GM19099 (cell line): ENCODE data around the gene HNMT.

Experiments
- POLR2A ChIP-seq: IDR thresholded peaks from 3 replicates; pipeline ENCODE4 v1.6.1; 2011; ENCODE audit warnings: low read depth; ENCODE audit not compliant: insufficient read length; ENCODE audit errors: extremely low read depth

The HNMT gene

DNA sequence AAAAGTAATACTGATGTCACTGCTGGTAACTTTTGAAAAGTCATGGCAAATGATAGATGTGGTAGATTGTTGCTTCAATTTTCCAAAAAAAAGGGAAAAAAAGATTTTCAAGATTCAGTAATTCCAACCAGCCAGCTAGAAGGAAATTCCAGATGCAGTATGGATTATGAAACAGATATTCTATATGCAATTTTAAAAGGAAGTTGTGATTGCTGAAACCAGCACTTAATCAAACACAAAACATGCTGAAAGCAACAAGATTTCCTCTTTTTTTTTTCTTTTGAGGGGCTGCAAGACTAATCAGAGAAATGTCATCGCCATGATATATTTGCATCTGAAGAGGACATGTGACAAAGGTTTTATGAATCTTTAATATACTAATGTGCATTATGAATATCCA, 5.1 kb upstream of the HNMT start:
- TF ChIP-seq POLR2A = no peak

DNA sequence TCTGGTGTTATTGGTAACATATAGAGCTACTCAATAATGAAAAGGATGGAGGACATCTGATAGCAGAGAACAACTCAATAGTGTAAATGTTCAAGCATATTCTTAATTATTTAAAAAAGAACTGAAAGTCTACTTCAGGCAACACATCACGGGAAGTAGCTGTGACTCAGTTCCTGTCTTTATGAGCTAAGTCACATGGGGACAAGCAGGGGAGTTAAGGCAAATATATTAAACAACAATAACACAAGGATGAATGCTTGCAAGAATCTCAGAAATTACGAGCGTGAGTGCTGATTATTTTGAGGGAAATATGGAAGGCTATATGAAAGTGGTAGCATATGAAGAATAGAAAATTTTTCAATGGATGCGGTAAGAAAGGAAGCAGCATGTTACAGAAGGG, 4.0 kb upstream of the HNMT start:
- no peak for TF ChIP-seq POLR2A

DNA sequence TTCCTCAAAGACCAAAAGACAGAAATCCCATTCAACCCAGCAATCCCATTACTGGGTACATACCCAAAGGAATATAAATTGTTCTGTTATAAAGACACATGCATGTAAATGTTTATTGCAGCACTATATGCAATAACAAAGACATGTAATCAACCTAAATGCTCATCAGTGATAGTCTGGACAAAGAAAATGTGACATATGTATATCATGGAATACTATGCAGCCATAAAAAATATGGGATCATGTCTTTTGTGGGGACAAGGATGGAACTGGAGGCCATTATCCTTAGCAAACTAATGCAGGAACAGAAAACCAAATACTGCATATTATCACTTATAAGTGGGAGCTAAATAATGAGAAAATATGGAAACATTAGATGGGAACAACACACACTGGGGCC, 2.7 kb upstream of the HNMT start:
- no peak for TF ChIP-seq POLR2A

GRCh38 chr2:137963535-137964065, 673 bp upstream of the HNMT start:
- no peak for TF ChIP-seq POLR2A

DNA sequence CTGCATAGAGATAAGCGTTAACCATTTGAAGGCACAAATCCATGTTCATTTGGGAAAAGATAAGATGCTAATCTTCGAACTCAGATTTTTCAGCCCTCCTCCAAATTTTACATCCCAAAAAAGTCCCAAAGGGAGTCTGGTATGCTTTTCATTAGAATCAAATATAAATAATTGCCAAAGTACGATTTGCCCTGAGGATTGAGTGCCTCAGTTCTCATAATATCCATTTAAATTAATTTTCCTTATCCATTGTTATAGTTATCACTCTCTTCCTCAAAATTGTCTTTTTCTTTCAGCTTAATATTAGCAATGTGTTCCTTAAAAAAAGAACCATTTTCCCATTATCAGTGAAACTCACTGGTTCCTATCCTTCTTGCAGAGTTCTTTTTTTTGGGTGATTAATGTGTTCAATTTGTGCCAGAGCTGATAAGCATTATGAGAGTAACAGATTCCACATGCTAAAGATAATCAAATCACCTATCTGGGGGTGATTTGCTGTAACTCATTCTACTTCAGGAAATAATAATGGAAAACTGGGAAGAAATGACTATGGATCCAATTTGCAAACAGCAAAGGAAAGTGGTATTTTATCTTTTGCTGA, 686 bp downstream of the HNMT start:
- no peak for TF ChIP-seq POLR2A

DNA sequence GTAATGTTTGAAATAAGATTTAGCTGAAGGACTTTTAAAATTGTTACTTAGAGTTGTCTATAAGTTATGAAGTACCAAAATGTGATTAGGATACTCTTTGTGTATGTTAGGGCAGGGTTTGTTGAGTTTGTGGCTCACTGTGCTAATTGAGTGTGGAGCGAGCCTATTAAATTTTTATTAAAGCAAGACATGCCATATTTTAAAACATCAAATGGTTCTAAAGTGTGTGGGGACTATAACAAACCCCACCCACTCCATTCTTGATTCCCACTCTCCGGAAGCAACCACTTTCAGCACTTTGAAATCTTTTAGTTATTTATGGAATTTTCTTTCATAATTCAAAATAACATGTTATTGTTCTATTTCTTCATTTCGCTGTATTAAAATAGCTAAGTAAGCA, 1.8 kb downstream of the HNMT start:
- TF ChIP-seq POLR2A = no peak

- no peak for TF ChIP-seq POLR2A
Observed at GRCh38 chr2:137967042-137967441, 2.8 kb downstream of the HNMT start.

- TF ChIP-seq POLR2A = no peak
Observed at GRCh38 chr2:137968477-137969417, 4.5 kb downstream of the HNMT start.

- no peak for TF ChIP-seq POLR2A
Observed at GRCh38 chr2:137969418-137969765, 5.1 kb downstream of the HNMT start.

- no peak for TF ChIP-seq POLR2A
Observed at GRCh38 chr2:137969876-137970275, 5.6 kb downstream of the HNMT start.

DNA sequence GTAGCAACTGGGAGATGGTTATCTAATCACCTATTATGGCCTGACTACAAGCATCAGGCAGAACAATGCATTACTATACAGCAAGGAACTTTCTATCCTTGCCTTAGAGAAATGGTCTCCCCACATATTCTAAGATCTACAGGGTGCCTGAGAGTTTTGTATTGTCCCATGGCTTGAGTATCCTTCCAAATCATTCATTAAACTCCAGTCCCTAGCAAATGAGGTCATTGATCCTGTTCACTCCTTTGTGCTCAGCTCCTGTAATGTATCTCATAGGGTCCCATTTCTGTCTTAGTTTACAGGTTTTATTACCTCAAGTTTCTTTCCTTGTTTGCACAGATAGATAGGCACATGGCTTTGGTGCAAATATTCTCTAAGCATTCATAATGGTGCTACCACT, 9.0 kb downstream of the HNMT start:
- no peak for TF ChIP-seq POLR2A

- TF ChIP-seq POLR2A = no peak
Observed at GRCh38 chr2:137975280-137976271, 11.3 kb downstream of the HNMT start.

DNA sequence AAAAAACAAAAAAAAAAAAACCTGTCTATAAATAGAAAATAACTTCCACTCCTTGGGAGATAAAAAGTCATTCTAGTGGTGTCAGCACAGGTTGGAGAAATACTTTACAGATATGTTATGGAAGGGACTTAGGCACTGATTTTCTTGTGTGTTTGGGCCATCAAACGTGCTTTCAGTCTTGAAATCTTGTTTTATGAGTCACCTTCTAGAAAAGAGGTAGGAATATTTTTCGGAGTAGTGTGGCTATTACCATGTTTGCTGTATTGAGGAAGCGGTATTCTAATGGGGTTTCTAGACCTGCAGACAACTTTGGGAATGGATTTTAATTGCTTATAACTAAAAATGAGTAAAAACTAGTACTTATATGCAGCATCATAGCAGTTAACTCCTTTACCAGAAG, 12.0 kb downstream of the HNMT start:
- TF ChIP-seq POLR2A = no peak

GRCh38 chr2:137977790-137978189, 13.5 kb downstream of the HNMT start:
- TF ChIP-seq POLR2A = no peak

- no peak for TF ChIP-seq POLR2A
Observed at GRCh38 chr2:137980459-137980858, 16.2 kb downstream of the HNMT start.
